ENCODE data around the gene SIK2.

SIK2 gene

GRCh38 chr11:111560800-111561199, 41.4 kb upstream of the SIK2 start:
- DNase-seq (ENCODE audit: low read depth, low spot score) = no peak
- ChIA-PET POLR2A (no interaction called here), CTCF (interaction anchor here (1.0 to 8.7 kb wide), 8 partner anchors 8 to 291 kb away, joined by 3 to 69 read pairs (median 4); partner anchors contain the start of gene LAYN)
- TF ChIP-seq CTCF (IDR thresholded peaks at IDR 0.05; ENCODE audit: insufficient read depth, low read length, missing control alignments) = no peak
- no peak overlapping the region for H3K4me3 ChIP-seq (ENCODE audit: low read depth, low read length)

- POLR2A ChIA-PET = no interaction called here
- no peak for DNase-seq (ENCODE audit: low read depth, low spot score)
- CTCF ChIA-PET = interaction anchor here (0.9 to 8.7 kb wide), 7 partner anchors 13 to 281 kb away, joined by 3 to 69 read pairs (median 6); partner anchors contain the start of gene LAYN
- H3K4me3 ChIP-seq (ENCODE audit: low read depth, low read length) = no peak overlapping the region
- TF ChIP-seq CTCF (IDR thresholded peaks at IDR 0.05; ENCODE audit: insufficient read depth, low read length, missing control alignments) = no peak
These were observed 40.9 kb upstream of the SIK2 start for GRCh38 chr11:111561306-111561705.

- CTCF ChIA-PET = interaction anchor here (0.9 to 8.7 kb wide), 9 partner anchors 12 to 289 kb away, joined by 3 to 69 read pairs (median 4); no protein-coding TSS in a partner anchor
- TF ChIP-seq CTCF (IDR thresholded peaks at IDR 0.05; ENCODE audit: insufficient read depth, low read length, missing control alignments) = no peak
- H3K4me3 ChIP-seq (ENCODE audit: low read depth, low read length) = no peak overlapping the region
- POLR2A ChIA-PET = no interaction called here
- peak; percentile 65 for DNase-seq (ENCODE audit: low read depth, low spot score)
These were observed 40.4 kb upstream of the SIK2 start for GRCh38 chr11:111561791-111562325.

DNA sequence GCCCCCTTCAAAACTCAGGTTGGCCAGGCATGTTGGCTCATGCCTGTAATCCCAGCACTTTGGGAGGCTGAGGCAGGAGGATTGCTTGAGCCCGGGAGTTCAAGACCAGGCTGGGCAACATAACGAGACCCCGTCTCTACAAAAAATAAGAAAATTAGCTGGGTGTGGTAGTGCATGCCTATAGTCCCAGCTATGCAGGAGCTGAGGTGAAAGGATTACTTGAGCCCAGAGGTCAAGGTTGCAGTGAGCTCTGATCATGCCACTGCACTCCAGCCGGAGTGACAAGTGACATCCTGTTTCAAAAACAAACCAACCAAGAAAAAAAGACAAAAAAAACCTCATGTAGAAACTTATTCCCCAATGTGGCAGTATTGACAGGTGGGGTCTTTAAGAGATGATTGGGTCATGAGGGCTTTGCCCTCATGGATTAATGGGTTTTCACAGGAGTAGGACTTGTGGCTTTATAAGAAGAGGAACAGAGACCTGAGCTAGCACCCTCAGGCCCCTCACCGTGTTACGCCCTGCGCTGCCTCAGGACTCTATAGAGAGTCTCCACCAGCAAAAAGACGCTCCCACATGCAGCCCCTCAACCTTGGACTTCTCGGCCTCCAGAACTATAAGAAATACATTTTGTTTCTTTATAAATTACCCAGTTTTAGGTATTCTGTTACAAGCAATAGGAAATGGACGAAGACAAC, 39.4 kb upstream of the SIK2 start:
- ChIA-PET CTCF (interaction anchor here (1.2 to 8.7 kb wide), 10 partner anchors 10 to 289 kb away, joined by 3 to 69 read pairs (median 5); no protein-coding TSS in a partner anchor), POLR2A (no interaction called here)
- no peak for TF ChIP-seq CTCF (IDR thresholded peaks at IDR 0.05; ENCODE audit: insufficient read depth, low read length, missing control alignments)
- DNase-seq (ENCODE audit: low read depth, low spot score) = no peak
- no peak overlapping the region for H3K4me3 ChIP-seq (ENCODE audit: low read depth, low read length)

- no peak for DNase-seq (ENCODE audit: low read depth, low spot score)
- TF ChIP-seq CTCF (IDR thresholded peaks at IDR 0.05; ENCODE audit: insufficient read depth, low read length, missing control alignments) = peak; percentile 62
- POLR2A ChIA-PET = no interaction called here
- CTCF ChIA-PET = interaction anchor here (0.7 to 8.7 kb wide), 19 partner anchors 8 to 281 kb away, joined by 3 to 69 read pairs (median 7); no protein-coding TSS in a partner anchor
- no peak overlapping the region for H3K4me3 ChIP-seq (ENCODE audit: low read depth, low read length)
These were observed 37.0 kb upstream of the SIK2 start for GRCh38 chr11:111565114-111565720.

- ChIA-PET CTCF (interaction anchor here (0.7 to 2.3 kb wide), 28 partner anchors 8 to 430 kb away, joined by 3 to 20 read pairs (median 4); partner anchors contain the start of gene PPP2R1B), POLR2A (no interaction called here)
- DNase-seq (ENCODE audit: low read depth, low spot score) = no peak
- TF ChIP-seq CTCF (IDR thresholded peaks at IDR 0.05; ENCODE audit: insufficient read depth, low read length, missing control alignments) = no peak
- no peak overlapping the region for H3K4me3 ChIP-seq (ENCODE audit: low read depth, low read length)
These were observed 35.9 kb upstream of the SIK2 start for GRCh38 chr11:111566324-111566723.
